HCT116 (cell line): ENCODE data around the gene EPYC. TPM values are rescaled to one million over a fixed set of nuclear protein-coding genes. Genes with fewer than 3 reads are reported as not detected.

Experiments used
- ATAC-seq: fragments of 200-7000 bp; cut with Tn5 transposase; 2 replicates; pipeline ENCODE4 v1.9.1; 2020; ENCODE audit warnings: mild to moderate bottlenecking, moderate library complexity
- BruUV-seq: library from RNA; stranded (reverse); fragments of 400-500 nt; replicated peaks from 2 replicates; lab custom pipeline; 2021; lab: Mats Ljungman, UMichigan
- CTCF ChIA-PET: fragments of 300-600 bp; sonication (Branson Sonifier 250); formaldehyde crosslinking; loops from one replicate; lab custom pipeline; 2021; ENCODE audit warnings: antibody characterized with exemption; lab: Charles Lee
- POLR2A ChIA-PET: fragments of 300-600, 350-600 bp; sonication (Branson Sonifier 250); formaldehyde crosslinking; loops from one replicate; lab custom pipeline; 2021; ENCODE audit warnings: antibody characterized with exemption; lab: Charles Lee
- RAD21 ChIA-PET, 2 experiments: fragments of 300-600 bp; sonication (Branson Sonifier 250); formaldehyde crosslinking; loops; one replicate each; lab custom pipeline; 2023; ENCODE audit warnings: low total read pairs in 2 of 2; ENCODE audit not compliant: uncharacterized antibody in 2 of 2, unreplicated experiment in 2 of 2, low non-redundant PET in 1 of 2; lab: Charles Lee
- DNase-seq: peaks from one replicate; pipeline ENCODE4 v3.0.0-alpha.2; 2010; ENCODE audit warnings: low read depth, low spot score
- H2AFZ ChIP-seq: fragments of 200-600 bp; shearing (Covaris generic), sonication (generic); 2 replicates; pipeline ENCODE4 v1.6.1; 2017; ENCODE audit warnings: low read depth, mixed run types, mixed read lengths, antibody characterized with exemption, low read length; ENCODE audit not compliant: poor library complexity, severe bottlenecking
- H3K27ac ChIP-seq: 2 replicates; pipeline ENCODE4 v1.5.1; 2012; ENCODE audit warnings: low read depth, low read length
- H3K27me3 ChIP-seq: fragments of 200-600 bp; sonication (generic); 2 replicates; pipeline ENCODE4 v1.6.1; 2016; ENCODE audit warnings: mixed run types, low read length, mixed read lengths; ENCODE audit not compliant: insufficient read depth
- H3K36me3 ChIP-seq, 2 experiments: fragments of 200-500 bp in 1 of 2; fragments of 200-600 bp in 1 of 2; sonication (Bioruptor generic) in 1 of 2; sonication (generic) in 1 of 2; 2 replicates each; pipeline versions ENCODE4 v1.5.1 to v1.6.1; 2014 to 2016; ENCODE audit warnings: low read length in 2 of 2, inconsistent platforms in 1 of 2, mixed read lengths in 1 of 2, mixed run types in 1 of 2; ENCODE audit not compliant: insufficient read depth in 2 of 2, control insufficient read depth in 1 of 2
- H3K4me1 ChIP-seq, 2 experiments: fragments of 200-600 bp in 1 of 2; sonication (generic) in 1 of 2; 2 replicates each; pipeline versions ENCODE4 v1.5.1 to v1.6.1; 2012 to 2017; ENCODE audit warnings: low read length in 2 of 2, inconsistent platforms in 1 of 2, mild to moderate bottlenecking in 1 of 2, mixed read lengths in 1 of 2, mixed run types in 1 of 2, moderate library complexity in 1 of 2; ENCODE audit not compliant: insufficient read depth in 2 of 2, control insufficient read depth in 1 of 2
- H3K4me2 ChIP-seq: fragments of 200-600 bp; sonication (generic); 2 replicates; pipeline ENCODE4 v1.6.1; 2017; ENCODE audit warnings: mixed run types, low read length, mixed read lengths
- H3K4me3 ChIP-seq, 2 experiments: fragments of 200-600 bp in 1 of 2; sonication (generic) in 1 of 2; replicated peaks in 1 of 2; 2 replicates each; pipeline ENCODE4 v1.5.1; 2011 to 2016; ENCODE audit warnings: low read length in 2 of 2, control low read depth in 1 of 2, low read depth in 1 of 2, mild to moderate bottlenecking in 1 of 2, mixed read lengths in 1 of 2, mixed run types in 1 of 2
- H3K79me2 ChIP-seq: fragments of 200-600 bp; sonication (generic); 2 replicates; pipeline ENCODE4 v1.6.1; 2017; ENCODE audit warnings: mild to moderate bottlenecking, mixed run types, low read length, moderate library complexity, mixed read lengths; ENCODE audit not compliant: insufficient read depth
- H3K9ac ChIP-seq: fragments of 200-600 bp; sonication (generic); 2 replicates; pipeline ENCODE4 v1.6.1; 2016; ENCODE audit warnings: low read length, mixed read lengths
- H3K9me2 ChIP-seq: fragments of 200-600 bp; sonication (generic), shearing (Covaris generic); 2 replicates; pipeline ENCODE4 v1.6.1; 2017; ENCODE audit warnings: mixed run types, mild to moderate bottlenecking, moderate library complexity; ENCODE audit not compliant: insufficient read depth
- H3K9me3 ChIP-seq, 2 experiments: fragments of 200-500 bp in 1 of 2; fragments of 200-600 bp in 1 of 2; sonication (Bioruptor generic) in 1 of 2; sonication (generic) in 1 of 2; 2 replicates each; pipeline ENCODE4 v1.6.1; 2014 to 2017; ENCODE audit warnings: low read length in 2 of 2, mixed read lengths in 2 of 2, inconsistent platforms in 1 of 2, low read depth in 1 of 2, mild to moderate bottlenecking in 1 of 2, mixed run types in 1 of 2, moderate library complexity in 1 of 2; ENCODE audit not compliant: control insufficient read depth in 1 of 2, insufficient read depth in 1 of 2
- H4K20me1 ChIP-seq: fragments of 200-600 bp; sonication (generic), shearing (Covaris generic); 2 replicates; pipeline ENCODE4 v1.6.1; 2017; ENCODE audit warnings: mixed run types, mild to moderate bottlenecking, moderate library complexity; ENCODE audit not compliant: insufficient read depth
- CEBPB ChIP-seq: IDR thresholded peaks from 2 replicates; pipeline ENCODE4 v1.6.1; 2012; ENCODE audit warnings: low read depth
- EGR1 ChIP-seq: IDR thresholded peaks from 2 replicates; pipeline ENCODE4 v1.6.1; 2012; ENCODE audit warnings: low read depth
- FOSL1 ChIP-seq: IDR thresholded peaks from 2 replicates; pipeline ENCODE4 v1.6.1; 2012; ENCODE audit warnings: low read depth
- POLR2AphosphoS5 ChIP-seq: IDR thresholded peaks from 2 replicates; pipeline ENCODE4 v1.6.1; 2011; ENCODE audit warnings: mild to moderate bottlenecking, low read depth, low read length, moderate library complexity
- SRF ChIP-seq: IDR thresholded peaks from 2 replicates; pipeline ENCODE4 v1.6.1; 2012; ENCODE audit warnings: low read depth
- ZFX ChIP-seq: fragments of 450-650 bp; IDR thresholded peaks from 2 replicates; pipeline ENCODE4 v1.6.1; 2017
- intact Hi-C: fragments of 100-400 bp; cut with micrococcal nuclease; formaldehyde crosslinking; loops from 2 replicates; pipeline ENCODE4 v1.10.0; 2022
- total RNA-seq: library from RNA; stranded (reverse); gene quantifications from one replicate; pipeline ENCODE4 v1.2.1, GENCODE V29; 2021; ENCODE audit not compliant: unreplicated experiment
- TF ChIP-seq, protein P1 (sequence below): IDR thresholded peaks from 2 replicates; pipeline ENCODE4 v1.6.1; 2012; ENCODE audit warnings: low read depth
- TF ChIP-seq, protein P2 (sequence below): IDR thresholded peaks from 2 replicates; pipeline ENCODE4 v1.6.1; 2011; ENCODE audit warnings: mild to moderate bottlenecking, low read length, moderate library complexity; ENCODE audit not compliant: insufficient replicate concordance; ENCODE audit errors: extremely low read depth
- TF ChIP-seq, protein P3 (sequence below), 3 experiments: fragments of 200-600 bp in 1 of 3; sonication (generic) in 1 of 3; IDR thresholded peaks in 2 of 3; conservative IDR thresholded peaks in 1 of 3; 2 replicates each; pipeline ENCODE4 v1.5.1; 2012 to 2017; ENCODE audit warnings: low read depth in 2 of 3, low read length in 2 of 3, antibody characterized with exemption in 1 of 3, borderline replicate concordance in 1 of 3, control low read depth in 1 of 3, mild to moderate bottlenecking in 1 of 3, mixed read lengths in 1 of 3, mixed run types in 1 of 3, moderate library complexity in 1 of 3; ENCODE audit not compliant: insufficient read depth in 1 of 3

The EPYC gene
- total RNA-seq, 1 experiment from 2014 or later, result not detected

DNA sequence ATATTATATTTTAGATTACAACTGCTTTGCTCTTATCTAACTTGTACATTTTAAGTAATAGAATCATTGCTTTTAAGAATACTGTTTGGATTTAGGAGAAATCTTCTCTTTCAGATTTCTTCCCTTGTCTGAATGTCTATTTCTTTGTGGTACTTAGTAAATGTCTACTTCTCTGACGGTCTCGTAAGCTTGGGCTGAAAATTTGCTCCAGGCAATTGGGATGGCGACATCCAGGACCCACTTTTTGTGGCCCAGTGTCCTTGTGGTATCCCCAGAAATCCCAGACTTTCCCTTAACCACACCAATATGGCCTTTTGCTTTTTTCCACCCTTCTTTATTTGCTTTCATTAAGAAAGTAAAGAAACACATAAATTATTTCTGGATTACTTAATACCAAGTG is 25.8 kb downstream of the EPYC start:
- POLR2A ChIA-PET, result no interaction called here
- Histone ChIP-seq H3K9ac (no peak overlapping the region), H3K4me2 (no peak overlapping the region), H3K79me2 (no peaks in the 10 kb centered on the region), H3K27me3 (no peaks in the 10 kb centered on the region), H3K9me2 (no peaks in the 10 kb centered on the region), H3K27ac (no peak overlapping the region), H3K9me3 (no peaks in the 10 kb centered on the region), H2AFZ (no peak overlapping the region), H4K20me1 (no peaks in the 10 kb centered on the region)
- intact Hi-C loops, result loop anchor here (2.0 kb wide), 1 partner anchor 130 kb away; no protein-coding TSS in a partner anchor
- DNase-seq, result no peak
- no TSS peak for BruUV-seq
- no peak for TF ChIP-seq EGR1
- no peak for TF ChIP-seq SRF
- no peak for TF ChIP-seq POLR2AphosphoS5
- no peak for TF ChIP-seq ZFX
- TF ChIP-seq CEBPB, result no peak
- TF ChIP-seq, protein P1, sequence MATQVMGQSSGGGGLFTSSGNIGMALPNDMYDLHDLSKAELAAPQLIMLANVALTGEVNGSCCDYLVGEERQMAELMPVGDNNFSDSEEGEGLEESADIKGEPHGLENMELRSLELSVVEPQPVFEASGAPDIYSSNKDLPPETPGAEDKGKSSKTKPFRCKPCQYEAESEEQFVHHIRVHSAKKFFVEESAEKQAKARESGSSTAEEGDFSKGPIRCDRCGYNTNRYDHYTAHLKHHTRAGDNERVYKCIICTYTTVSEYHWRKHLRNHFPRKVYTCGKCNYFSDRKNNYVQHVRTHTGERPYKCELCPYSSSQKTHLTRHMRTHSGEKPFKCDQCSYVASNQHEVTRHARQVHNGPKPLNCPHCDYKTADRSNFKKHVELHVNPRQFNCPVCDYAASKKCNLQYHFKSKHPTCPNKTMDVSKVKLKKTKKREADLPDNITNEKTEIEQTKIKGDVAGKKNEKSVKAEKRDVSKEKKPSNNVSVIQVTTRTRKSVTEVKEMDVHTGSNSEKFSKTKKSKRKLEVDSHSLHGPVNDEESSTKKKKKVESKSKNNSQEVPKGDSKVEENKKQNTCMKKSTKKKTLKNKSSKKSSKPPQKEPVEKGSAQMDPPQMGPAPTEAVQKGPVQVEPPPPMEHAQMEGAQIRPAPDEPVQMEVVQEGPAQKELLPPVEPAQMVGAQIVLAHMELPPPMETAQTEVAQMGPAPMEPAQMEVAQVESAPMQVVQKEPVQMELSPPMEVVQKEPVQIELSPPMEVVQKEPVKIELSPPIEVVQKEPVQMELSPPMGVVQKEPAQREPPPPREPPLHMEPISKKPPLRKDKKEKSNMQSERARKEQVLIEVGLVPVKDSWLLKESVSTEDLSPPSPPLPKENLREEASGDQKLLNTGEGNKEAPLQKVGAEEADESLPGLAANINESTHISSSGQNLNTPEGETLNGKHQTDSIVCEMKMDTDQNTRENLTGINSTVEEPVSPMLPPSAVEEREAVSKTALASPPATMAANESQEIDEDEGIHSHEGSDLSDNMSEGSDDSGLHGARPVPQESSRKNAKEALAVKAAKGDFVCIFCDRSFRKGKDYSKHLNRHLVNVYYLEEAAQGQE, result no peak
- TF ChIP-seq, protein P2, sequence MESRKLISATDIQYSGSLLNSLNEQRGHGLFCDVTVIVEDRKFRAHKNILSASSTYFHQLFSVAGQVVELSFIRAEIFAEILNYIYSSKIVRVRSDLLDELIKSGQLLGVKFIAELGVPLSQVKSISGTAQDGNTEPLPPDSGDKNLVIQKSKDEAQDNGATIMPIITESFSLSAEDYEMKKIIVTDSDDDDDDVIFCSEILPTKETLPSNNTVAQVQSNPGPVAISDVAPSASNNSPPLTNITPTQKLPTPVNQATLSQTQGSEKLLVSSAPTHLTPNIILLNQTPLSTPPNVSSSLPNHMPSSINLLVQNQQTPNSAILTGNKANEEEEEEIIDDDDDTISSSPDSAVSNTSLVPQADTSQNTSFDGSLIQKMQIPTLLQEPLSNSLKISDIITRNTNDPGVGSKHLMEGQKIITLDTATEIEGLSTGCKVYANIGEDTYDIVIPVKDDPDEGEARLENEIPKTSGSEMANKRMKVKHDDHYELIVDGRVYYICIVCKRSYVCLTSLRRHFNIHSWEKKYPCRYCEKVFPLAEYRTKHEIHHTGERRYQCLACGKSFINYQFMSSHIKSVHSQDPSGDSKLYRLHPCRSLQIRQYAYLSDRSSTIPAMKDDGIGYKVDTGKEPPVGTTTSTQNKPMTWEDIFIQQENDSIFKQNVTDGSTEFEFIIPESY, result no peak
- TF ChIP-seq FOSL1, result no peak
- TF ChIP-seq, protein P3, sequence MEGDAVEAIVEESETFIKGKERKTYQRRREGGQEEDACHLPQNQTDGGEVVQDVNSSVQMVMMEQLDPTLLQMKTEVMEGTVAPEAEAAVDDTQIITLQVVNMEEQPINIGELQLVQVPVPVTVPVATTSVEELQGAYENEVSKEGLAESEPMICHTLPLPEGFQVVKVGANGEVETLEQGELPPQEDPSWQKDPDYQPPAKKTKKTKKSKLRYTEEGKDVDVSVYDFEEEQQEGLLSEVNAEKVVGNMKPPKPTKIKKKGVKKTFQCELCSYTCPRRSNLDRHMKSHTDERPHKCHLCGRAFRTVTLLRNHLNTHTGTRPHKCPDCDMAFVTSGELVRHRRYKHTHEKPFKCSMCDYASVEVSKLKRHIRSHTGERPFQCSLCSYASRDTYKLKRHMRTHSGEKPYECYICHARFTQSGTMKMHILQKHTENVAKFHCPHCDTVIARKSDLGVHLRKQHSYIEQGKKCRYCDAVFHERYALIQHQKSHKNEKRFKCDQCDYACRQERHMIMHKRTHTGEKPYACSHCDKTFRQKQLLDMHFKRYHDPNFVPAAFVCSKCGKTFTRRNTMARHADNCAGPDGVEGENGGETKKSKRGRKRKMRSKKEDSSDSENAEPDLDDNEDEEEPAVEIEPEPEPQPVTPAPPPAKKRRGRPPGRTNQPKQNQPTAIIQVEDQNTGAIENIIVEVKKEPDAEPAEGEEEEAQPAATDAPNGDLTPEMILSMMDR (IDR thresholded peaks at IDR 0.05 in 2 of 3, conservative IDR thresholded peaks at IDR 0.05 in 1 of 3; ENCODE audit: borderline replicate concordance in 1 of 3, insufficient read depth in 1 of 3, low read depth in 2 of 3, low read length in 2 of 3), result no peak
- TF ChIP-seq, all 23 proteins: peak for 0
- Histone ChIP-seq H3K36me3 (no peaks in the 10 kb centered on the region), H3K4me1 (peaks cover 0 to 7% of the 10 kb centered on the region in 2 experiments; a peak in 1 of 4 replicates), H3K4me3 (no peak overlapping the region)
- no peak for ATAC-seq
- RAD21 ChIA-PET, result no interaction called here
- CTCF ChIA-PET, result interaction anchor here (0.6 to 2.1 kb wide), 10 partner anchors 8 to 386 kb away, joined by 3 to 13 read pairs (median 6); no protein-coding TSS in a partner anchor
